ENCODE data around the gene PATL1. TPM values are rescaled to one million over a fixed set of nuclear protein-coding genes. Genes with fewer than 3 reads are reported as not detected.
"Not testable (repeated sequence)": the region's sequence is repeated elsewhere in the genome, so short reads cannot be mapped to it uniquely, and the experiment has no call there.

The PATL1 gene
- total RNA-seq, 1 donor from 2014 or later, result 15.3 TPM

- Histone ChIP-seq H3K9me3 (ENCODE audit: low read depth) (no peaks in the 10 kb centered on the region), H2AFZ (replicated peaks) (no peak overlapping the region), H3K4me2 (no peak overlapping the region), H3K27me3 (no peaks in the 10 kb centered on the region), H3K4me3 (no peak overlapping the region), H3F3A (ENCODE audit: low read depth) (peaks cover 8% of the 10 kb centered on the region), H3K4me1 (no peaks in the 10 kb centered on the region), H3K79me2 (ENCODE audit: low read depth) (no peaks in the 10 kb centered on the region), H4K20me1 (ENCODE audit: low read depth) (no peaks in the 10 kb centered on the region), H3K27ac (no peak overlapping the region), H3K36me3 (no peaks in the 10 kb centered on the region), H3K9ac (no peak overlapping the region)
- peaks cover 3% of the 10 kb centered on the region for H3K27me3 Mint-ChIP-seq (ENCODE audit: insufficient read depth, low read depth)
- H3K36me3 Mint-ChIP-seq, result no peaks in the 10 kb centered on the region
- no peak overlapping the region for H3K4me3 Mint-ChIP-seq
- H3K4me1 Mint-ChIP-seq, result no peaks in the 10 kb centered on the region
- no peak overlapping the region for H3K27ac Mint-ChIP-seq
- TF ChIP-seq EZH2phosphoT487 (IDR thresholded peaks at IDR 0.05) (no peak), EZH2 (IDR thresholded peaks at IDR 0.05) (no peak), CTCF (IDR thresholded peaks at IDR 0.05) (no peak)
- no peak for DNase-seq (ENCODE audit: low spot score)
- H3K9me3 Mint-ChIP-seq, result no peaks in the 10 kb centered on the region
Measured at GRCh38 chr11:59629996-59630395, 38.8 kb downstream of the PATL1 start.

- H3K27ac Mint-ChIP-seq; H3K4me2 ChIP-seq; H3K79me2 ChIP-seq (ENCODE audit: low read depth); H3K4me1 Mint-ChIP-seq; DNase-seq (ENCODE audit: low spot score); H3K36me3 Mint-ChIP-seq; H3K27me3 Mint-ChIP-seq (ENCODE audit: insufficient read depth, low read depth); H3K4me1 ChIP-seq; H3K27me3 ChIP-seq; H3K4me3 Mint-ChIP-seq; H3F3A ChIP-seq (ENCODE audit: low read depth); H2AFZ ChIP-seq (replicated peaks); H3K9me3 Mint-ChIP-seq; H4K20me1 ChIP-seq (ENCODE audit: low read depth); H3K9ac ChIP-seq; H3K4me3 ChIP-seq; H3K9me3 ChIP-seq (ENCODE audit: low read depth); H3K27ac ChIP-seq; H3K36me3 ChIP-seq: not testable (repeated sequence)
Measured at GRCh38 chr11:59626969-59627368, 41.9 kb downstream of the PATL1 start.

GRCh38 chr11:59625703-59626102, 43.1 kb downstream of the PATL1 start:
- Histone ChIP-seq H3K4me3 (no peak overlapping the region), H3K27me3 (no peaks in the 10 kb centered on the region), H3K9ac (no peak overlapping the region), H3K4me2 (no peak overlapping the region), H3K36me3 (no peaks in the 10 kb centered on the region), H4K20me1 (ENCODE audit: low read depth) (no peaks in the 10 kb centered on the region), H3K79me2 (ENCODE audit: low read depth) (no peaks in the 10 kb centered on the region), H3K27ac (no peak overlapping the region), H3F3A (ENCODE audit: low read depth) (peaks cover under 1% of the 10 kb centered on the region), H3K4me1 (no peaks in the 10 kb centered on the region), H2AFZ (replicated peaks) (peak overlapping the region; percentile 40), H3K9me3 (ENCODE audit: low read depth) (no peaks in the 10 kb centered on the region)
- Mint-ChIP-seq H3K27ac (no peak overlapping the region), H3K9me3 (no peaks in the 10 kb centered on the region), H3K4me3 (no peak overlapping the region), H3K4me1 (no peaks in the 10 kb centered on the region), H3K36me3 (no peaks in the 10 kb centered on the region), H3K27me3 (ENCODE audit: insufficient read depth, low read depth) (no peaks in the 10 kb centered on the region)
- TF ChIP-seq CTCF (IDR thresholded peaks at IDR 0.05), result no peak
- no peak for TF ChIP-seq EZH2phosphoT487 (IDR thresholded peaks at IDR 0.05)
- no peak for TF ChIP-seq EZH2 (IDR thresholded peaks at IDR 0.05)
- DNase-seq (ENCODE audit: low spot score), result no peak

GRCh38 chr11:59617876-59618275, 51.0 kb downstream of the PATL1 start:
- no peaks in the 10 kb centered on the region for H3K9me3 ChIP-seq (ENCODE audit: low read depth)
- H3K4me3 Mint-ChIP-seq, result no peak overlapping the region
- no peak overlapping the region for H3K4me2 ChIP-seq
- H3K4me3 ChIP-seq, result no peak overlapping the region
- DNase-seq (ENCODE audit: low spot score), result no peak
- H3K27me3 ChIP-seq, result no peaks in the 10 kb centered on the region
- no peak overlapping the region for H2AFZ ChIP-seq (replicated peaks)
- H3K36me3 ChIP-seq, result no peaks in the 10 kb centered on the region
- H3K27me3 Mint-ChIP-seq (ENCODE audit: insufficient read depth, low read depth), result peaks cover 3% of the 10 kb centered on the region
- H3K27ac Mint-ChIP-seq, result no peak overlapping the region
- peaks cover 23% of the 10 kb centered on the region for H4K20me1 ChIP-seq (ENCODE audit: low read depth)
- no peaks in the 10 kb centered on the region for H3K36me3 Mint-ChIP-seq
- H3K27ac ChIP-seq, result no peak overlapping the region
- H3K79me2 ChIP-seq (ENCODE audit: low read depth), result peaks cover 23% of the 10 kb centered on the region
- H3F3A ChIP-seq (ENCODE audit: low read depth), result peaks cover 13% of the 10 kb centered on the region
- no peak for TF ChIP-seq EZH2phosphoT487 (IDR thresholded peaks at IDR 0.05)
- no peak for TF ChIP-seq CTCF (IDR thresholded peaks at IDR 0.05)
- TF ChIP-seq EZH2 (IDR thresholded peaks at IDR 0.05), result no peak
- peaks cover 26% of the 10 kb centered on the region for H3K4me1 Mint-ChIP-seq
- peaks cover 19% of the 10 kb centered on the region for H3K4me1 ChIP-seq
- H3K9ac ChIP-seq, result no peak overlapping the region
- H3K9me3 Mint-ChIP-seq, result no peaks in the 10 kb centered on the region
